WERI-Rb-1 (cell line): ENCODE results near the gene APOL1.
"Not testable (repeated sequence)": the region's sequence is repeated elsewhere in the genome, so short reads cannot be mapped to it uniquely, and the experiment has no call there.

Source experiments
- DNase-seq: peaks from one replicate; pipeline ENCODE4 v3.0.0-alpha.2; 2020
- H3K27ac ChIP-seq: fragments of 250-450 bp; sonication (Bioruptor Pico); 2 replicates; pipeline ENCODE4 v1.5.1; 2020; ENCODE audit warnings: mild to moderate bottlenecking, moderate library complexity
- H3K27me3 ChIP-seq: fragments of 250-450 bp; sonication (Bioruptor Pico); 2 replicates; pipeline ENCODE4 v1.5.1; 2021; ENCODE audit warnings: mild to moderate bottlenecking, low read depth, moderate library complexity; ENCODE audit not compliant: insufficient read depth, severe bottlenecking
- H3K36me3 ChIP-seq: fragments of 250-450 bp; sonication (Bioruptor Pico); 2 replicates; pipeline ENCODE4 v1.5.1; 2020; ENCODE audit warnings: mild to moderate bottlenecking, moderate library complexity
- H3K4me3 ChIP-seq: 2 replicates; pipeline ENCODE4 v1.5.1; 2011; ENCODE audit warnings: low read depth, mild to moderate bottlenecking, control low read depth, low read length
- H3K9me3 ChIP-seq: fragments of 250-450 bp; sonication (Bioruptor Pico); 2 replicates; pipeline ENCODE4 v1.5.1; 2021; ENCODE audit warnings: mild to moderate bottlenecking, moderate library complexity; ENCODE audit not compliant: severe bottlenecking
- TF ChIP-seq, protein P1 (sequence below): IDR thresholded peaks from 2 replicates; pipeline ENCODE4 v1.5.1; 2011; ENCODE audit warnings: low read depth, mild to moderate bottlenecking, control low read depth, inconsistent platforms, low read length

APOL1 gene

DNA sequence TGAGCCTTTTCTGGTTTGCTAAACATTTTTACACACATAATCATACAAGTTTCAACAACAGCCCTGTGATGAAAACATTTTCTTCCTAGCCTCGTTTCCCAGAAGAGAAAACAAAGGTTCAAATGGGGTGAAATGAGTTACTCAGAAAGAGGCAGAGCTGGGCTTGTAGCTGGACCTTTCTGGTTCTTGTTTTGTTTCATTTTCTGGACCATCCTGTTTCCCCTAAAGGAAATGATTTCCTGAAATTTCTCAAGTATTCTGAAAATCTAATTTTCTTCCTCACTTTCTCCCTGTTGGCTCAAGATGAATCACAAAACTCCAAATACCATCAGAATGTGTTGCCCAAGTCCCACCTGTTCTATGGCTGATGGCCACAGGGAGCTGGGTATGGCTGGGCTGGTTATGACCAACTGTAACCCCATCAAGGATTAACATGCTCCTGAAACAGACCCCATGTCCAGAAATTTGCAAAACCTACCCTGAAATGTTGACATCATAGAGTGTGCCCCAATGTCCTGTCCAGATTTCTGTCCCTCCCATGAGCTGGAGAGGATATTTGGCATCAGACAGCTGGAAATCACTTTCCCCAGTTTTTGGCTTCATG lies 44.7 kb upstream of the APOL1 start:
- DNase-seq: no peak
- Histone ChIP-seq H3K36me3 (no peaks in the 10 kb centered on the region), H3K27me3 (no peaks in the 10 kb centered on the region), H3K9me3 (peaks cover 4% of the 10 kb centered on the region), H3K4me3 (no peak overlapping the region), H3K27ac (no peak overlapping the region)
- TF ChIP-seq, protein P1, sequence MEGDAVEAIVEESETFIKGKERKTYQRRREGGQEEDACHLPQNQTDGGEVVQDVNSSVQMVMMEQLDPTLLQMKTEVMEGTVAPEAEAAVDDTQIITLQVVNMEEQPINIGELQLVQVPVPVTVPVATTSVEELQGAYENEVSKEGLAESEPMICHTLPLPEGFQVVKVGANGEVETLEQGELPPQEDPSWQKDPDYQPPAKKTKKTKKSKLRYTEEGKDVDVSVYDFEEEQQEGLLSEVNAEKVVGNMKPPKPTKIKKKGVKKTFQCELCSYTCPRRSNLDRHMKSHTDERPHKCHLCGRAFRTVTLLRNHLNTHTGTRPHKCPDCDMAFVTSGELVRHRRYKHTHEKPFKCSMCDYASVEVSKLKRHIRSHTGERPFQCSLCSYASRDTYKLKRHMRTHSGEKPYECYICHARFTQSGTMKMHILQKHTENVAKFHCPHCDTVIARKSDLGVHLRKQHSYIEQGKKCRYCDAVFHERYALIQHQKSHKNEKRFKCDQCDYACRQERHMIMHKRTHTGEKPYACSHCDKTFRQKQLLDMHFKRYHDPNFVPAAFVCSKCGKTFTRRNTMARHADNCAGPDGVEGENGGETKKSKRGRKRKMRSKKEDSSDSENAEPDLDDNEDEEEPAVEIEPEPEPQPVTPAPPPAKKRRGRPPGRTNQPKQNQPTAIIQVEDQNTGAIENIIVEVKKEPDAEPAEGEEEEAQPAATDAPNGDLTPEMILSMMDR: no peak

DNA sequence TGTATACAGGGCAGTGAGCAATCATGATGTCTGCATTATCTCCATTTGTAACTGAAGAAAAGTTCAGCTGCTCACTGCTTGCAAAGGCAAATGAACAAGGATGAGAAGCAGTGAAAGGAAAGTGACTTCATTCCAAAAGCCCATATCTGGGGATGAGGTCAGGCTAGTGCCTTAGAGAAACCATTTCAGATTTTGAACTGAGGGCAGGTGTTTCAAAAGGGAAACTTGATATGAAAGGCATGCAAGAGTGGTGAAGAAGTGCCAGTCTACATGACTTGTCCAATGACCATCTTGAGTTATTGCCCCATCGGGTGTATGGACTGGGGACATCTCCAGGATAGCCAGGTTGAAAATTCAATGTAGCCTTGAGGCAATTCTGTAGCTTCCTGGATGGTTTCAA lies 44.0 kb upstream of the APOL1 start:
- Histone ChIP-seq H3K9me3 (peaks cover 4% of the 10 kb centered on the region), H3K36me3 (no peaks in the 10 kb centered on the region), H3K27ac (no peak overlapping the region), H3K27me3 (no peaks in the 10 kb centered on the region), H3K4me3 (no peak overlapping the region)
- TF ChIP-seq, protein P1: no peak
- DNase-seq: no peak

DNA sequence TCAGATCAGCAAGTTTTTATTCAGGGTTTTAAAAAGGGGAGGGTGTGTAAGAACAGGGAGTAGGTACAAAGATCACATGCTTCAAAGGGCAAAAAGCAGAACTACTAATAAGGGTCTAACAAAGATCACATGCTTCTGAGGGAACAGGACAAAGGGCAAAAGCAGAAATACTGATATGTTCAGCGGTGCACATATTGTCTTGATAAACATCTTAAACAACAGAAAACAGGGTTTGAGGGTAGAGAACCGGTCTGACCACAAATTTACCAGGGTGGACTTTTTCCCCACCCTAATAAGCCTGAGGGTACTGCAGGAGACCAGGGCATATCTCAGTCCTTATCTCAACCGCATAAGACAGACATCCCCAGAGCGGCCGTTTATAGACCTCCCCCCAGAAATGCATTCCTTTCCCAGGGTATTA lies 43.4 kb upstream of the APOL1 start:
- not testable (repeated sequence) for DNase-seq, H3K27ac ChIP-seq, H3K9me3 ChIP-seq

DNA sequence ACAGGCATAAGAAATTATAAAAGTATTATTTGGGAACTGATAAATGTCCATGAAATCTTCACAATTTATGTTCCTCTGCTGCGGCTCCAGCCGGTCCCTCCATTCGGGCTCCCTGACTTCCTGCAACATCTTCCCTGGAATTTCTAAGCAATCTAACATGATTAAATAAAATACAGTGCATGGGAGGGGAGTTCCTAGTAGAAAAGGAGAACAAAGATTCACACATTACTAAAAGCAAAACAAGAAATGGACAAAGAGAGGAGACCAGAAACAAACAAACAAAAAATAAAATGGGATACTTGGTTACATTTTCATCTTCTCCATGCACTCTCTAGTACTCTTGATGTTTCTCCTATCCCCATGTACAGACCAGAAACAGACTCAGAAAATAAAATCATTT lies 42.7 kb upstream of the APOL1 start:
- Histone ChIP-seq H3K9me3 (peaks cover 4% of the 10 kb centered on the region), H3K27me3 (no peaks in the 10 kb centered on the region), H3K27ac (no peak overlapping the region), H3K4me3 (no peak overlapping the region), H3K36me3 (no peaks in the 10 kb centered on the region)
- no peak for DNase-seq
- TF ChIP-seq, protein P1: no peak

More for the DNA sequence above, 43.4 kb upstream of the APOL1 start:
- not testable (repeated sequence) for H3K36me3 ChIP-seq, H3K27me3 ChIP-seq, H3K4me3 ChIP-seq

DNA sequence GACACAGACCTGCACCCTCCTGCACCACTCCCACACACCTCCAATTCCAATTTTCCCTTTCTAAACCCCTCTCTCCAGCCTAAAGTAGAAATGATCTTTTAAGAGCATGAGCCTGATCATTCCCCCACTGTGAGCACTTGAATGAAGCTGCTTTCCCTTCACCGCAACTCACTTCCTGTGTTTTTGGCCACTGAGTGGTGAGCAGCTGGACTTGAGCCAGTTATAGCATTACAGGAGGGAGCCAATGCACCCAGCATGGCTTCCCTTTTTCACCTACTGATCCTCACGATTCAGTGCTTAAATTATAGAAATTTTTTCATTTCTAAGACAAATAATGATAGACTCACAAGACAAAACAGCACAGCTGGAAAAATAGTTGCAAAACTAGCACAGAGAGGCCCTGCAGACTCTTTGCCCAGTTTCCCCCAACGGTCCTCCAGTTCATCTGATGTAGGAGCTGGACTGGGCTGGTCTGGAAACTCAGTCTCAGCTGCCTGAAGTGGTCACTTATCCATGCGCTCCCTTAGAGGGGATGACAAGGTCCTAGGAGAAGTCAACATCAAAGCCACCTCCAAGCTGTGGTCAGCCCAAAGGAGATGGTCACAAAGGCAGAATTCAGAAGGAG lies 41.6 kb upstream of the APOL1 start:
- DNase-seq: no peak
- TF ChIP-seq, protein P1: no peak
- H3K27me3 ChIP-seq: no peaks in the 10 kb centered on the region
- no peak overlapping the region for H3K4me3 ChIP-seq
- peaks cover 4% of the 10 kb centered on the region for H3K9me3 ChIP-seq
- no peaks in the 10 kb centered on the region for H3K36me3 ChIP-seq
- no peak overlapping the region for H3K27ac ChIP-seq

DNA sequence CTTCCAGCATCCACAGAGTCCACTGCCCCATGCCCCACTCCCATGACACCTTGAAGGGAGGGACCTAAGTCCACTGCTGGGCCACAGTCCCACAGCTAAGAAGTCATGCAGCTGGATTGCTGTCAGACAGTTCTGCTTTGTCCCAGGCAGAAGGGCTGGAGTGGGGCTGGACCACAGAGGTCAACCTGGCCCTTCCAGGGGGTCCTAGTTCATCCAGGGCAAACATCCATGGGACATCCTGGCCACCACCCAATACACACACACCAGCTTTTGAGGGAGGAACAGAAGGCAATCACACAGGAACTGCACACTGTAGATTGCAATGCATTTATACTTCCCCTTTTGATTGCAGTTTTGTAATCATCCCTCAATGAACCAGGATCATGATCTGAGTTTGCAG lies 40.0 kb upstream of the APOL1 start:
- H3K36me3 ChIP-seq: no peaks in the 10 kb centered on the region
- H3K27ac ChIP-seq: no peak overlapping the region
- TF ChIP-seq, protein P1: no peak
- H3K27me3 ChIP-seq: no peaks in the 10 kb centered on the region
- no peak overlapping the region for H3K4me3 ChIP-seq
- DNase-seq: no peak
- H3K9me3 ChIP-seq: peaks cover 4% of the 10 kb centered on the region
